GM12865 (cell line): ENCODE measurements around the gene ZSCAN18.
A peak's percentile ranks its signal among the peaks of the same experiment; 100 is the strongest.

ENCODE experiments used
- DNase-seq: peaks from one replicate; pipeline ENCODE4 v3.0.0; 2010; ENCODE audit warnings: low read depth
- H3K4me3 ChIP-seq: 2 replicates; pipeline ENCODE4 v1.5.1; 2011; ENCODE audit warnings: mild to moderate bottlenecking, low read depth, low read length, control low read depth
- CTCF ChIP-seq: IDR thresholded peaks from 2 replicates; pipeline ENCODE4 v1.5.1; 2011; ENCODE audit warnings: low read length, control low read depth, low read depth, inconsistent platforms; ENCODE audit not compliant: insufficient read depth; ENCODE audit errors: missing control alignments

Gene ZSCAN18

GRCh38 chr19:58123354-58123753 lies 25.3 kb upstream of the ZSCAN18 start:
- TF ChIP-seq CTCF = no peak
- H3K4me3 ChIP-seq = no peak overlapping the region
- no peak for DNase-seq

- no peak for DNase-seq
- no peak overlapping the region for H3K4me3 ChIP-seq
- TF ChIP-seq CTCF = no peak
Observed at GRCh38 chr19:58118979-58119733, 21.1 kb upstream of the ZSCAN18 start.

GRCh38 chr19:58117841-58118575 lies 20.0 kb upstream of the ZSCAN18 start:
- H3K4me3 ChIP-seq = no peak overlapping the region
- no peak for TF ChIP-seq CTCF
- no peak for DNase-seq

GRCh38 chr19:58108546-58108817 lies 10.5 kb upstream of the ZSCAN18 start:
- TF ChIP-seq CTCF = no peak
- no peak for DNase-seq
- no peak overlapping the region for H3K4me3 ChIP-seq

GRCh38 chr19:58107778-58108545 lies 9.9 kb upstream of the ZSCAN18 start:
- TF ChIP-seq CTCF = no peak

GRCh38 chr19:58098682-58098998 lies 609 bp upstream of the ZSCAN18 start:
- no peak for DNase-seq
- no peak for TF ChIP-seq CTCF
- peak overlapping the region; percentile 48 for H3K4me3 ChIP-seq

More at GRCh38 chr19:58107778-58108545, 9.9 kb upstream of the ZSCAN18 start:
- no peak for DNase-seq
- no peak overlapping the region for H3K4me3 ChIP-seq
